GM12878 (cell line): ENCODE results near the gene KIF21A.

ENCODE experiments used
- BHLHE40 ChIP-seq, 2 experiments: fragments of 450-650 bp in 1 of 2; IDR thresholded peaks; 2 replicates each; pipeline ENCODE4 v1.6.1; 2011 to 2017; ENCODE audit warnings: low read depth in 2 of 2, borderline replicate concordance in 1 of 2, improper control_type of control experiment in 1 of 2, low read length in 1 of 2, mild to moderate bottlenecking in 1 of 2
- BMI1 ChIP-seq: fragments of 450-650 bp; IDR thresholded peaks from 2 replicates; pipeline ENCODE4 v1.6.1; 2016; ENCODE audit warnings: mild to moderate bottlenecking, moderate library complexity, borderline replicate concordance
- E4F1 ChIP-seq: fragments of 450-650 bp; IDR thresholded peaks from 2 replicates; pipeline ENCODE4 v1.6.1; 2018; ENCODE audit warnings: borderline replicate concordance, mild to moderate bottlenecking; ENCODE audit not compliant: partially characterized antibody
- FOXM1 ChIP-seq: IDR thresholded peaks from 2 replicates; pipeline ENCODE4 v1.6.1; 2012; ENCODE audit warnings: low read depth, mild to moderate bottlenecking, inconsistent platforms, low read length, moderate library complexity
- MYC ChIP-seq: IDR thresholded peaks from 2 replicates; pipeline ENCODE4 v1.6.1; 2011; ENCODE audit warnings: mild to moderate bottlenecking, low read length, moderate library complexity, inconsistent platforms; ENCODE audit not compliant: insufficient read depth, insufficient replicate concordance, insufficient read length, severe bottlenecking
- POLR2A ChIP-seq: IDR thresholded peaks from 2 replicates; pipeline ENCODE4 v1.6.1; 2011; ENCODE audit warnings: low read depth, mild to moderate bottlenecking, low read length
- SIN3A ChIP-seq: IDR thresholded peaks from 2 replicates; pipeline ENCODE4 v1.6.1; 2012; ENCODE audit warnings: low read depth, low read length, improper control_type of control experiment
- TBL1XR1 ChIP-seq: IDR thresholded peaks from 2 replicates; pipeline ENCODE4 v1.6.1; 2012; ENCODE audit warnings: low read depth, low read length, improper control_type of control experiment
- YY1 ChIP-seq: IDR thresholded peaks from 2 replicates; pipeline ENCODE4 v1.6.1; 2011; ENCODE audit warnings: low read depth, mild to moderate bottlenecking, low read length
- TF ChIP-seq, protein P1 (sequence below): IDR thresholded peaks from 2 replicates; pipeline ENCODE4 v1.6.1; 2011; ENCODE audit warnings: borderline replicate concordance, low read depth, mild to moderate bottlenecking, moderate library complexity, mixed read lengths, low read length; ENCODE audit not compliant: insufficient read depth; ENCODE audit errors: extremely low read length
- TF ChIP-seq, protein P2 (sequence below), 3 experiments: IDR thresholded peaks in 2 of 3; conservative IDR thresholded peaks in 1 of 3; 2 replicates each; pipeline ENCODE4 v1.5.1; 2011; ENCODE audit warnings: low read depth in 3 of 3, low read length in 3 of 3, mild to moderate bottlenecking in 3 of 3, control low read depth in 2 of 3, moderate library complexity in 2 of 3, inconsistent platforms in 1 of 3, mixed read lengths in 1 of 3; ENCODE audit not compliant: control insufficient read depth in 2 of 3, insufficient read depth in 1 of 3; ENCODE audit errors: extremely low read depth in 1 of 3
- TF ChIP-seq, protein P3 (sequence below): IDR thresholded peaks from 2 replicates; pipeline ENCODE4 v1.6.1; 2011; ENCODE audit warnings: low read depth, low read length, improper control_type of control experiment, borderline replicate concordance

DNA sequence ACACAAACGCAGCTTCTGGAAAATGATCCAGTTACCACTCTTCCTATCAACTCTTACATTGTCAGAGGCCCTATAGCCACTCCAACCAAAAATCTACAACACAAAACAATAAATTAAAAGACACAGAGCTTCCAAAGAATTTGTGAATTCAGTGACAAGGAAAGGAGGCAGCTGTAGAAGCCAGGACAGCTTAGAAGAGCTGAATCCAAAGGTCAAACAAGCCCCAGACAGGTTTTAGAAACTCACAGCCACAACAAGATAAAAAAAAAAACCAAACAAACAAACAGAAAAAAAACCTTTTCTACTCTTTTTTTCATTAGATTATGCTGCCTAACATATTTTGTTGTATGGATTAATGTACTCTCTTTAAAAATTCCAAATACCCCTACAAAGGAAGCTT, 94.4 kb downstream of the KIF21A start:
- TF ChIP-seq, protein P1, sequence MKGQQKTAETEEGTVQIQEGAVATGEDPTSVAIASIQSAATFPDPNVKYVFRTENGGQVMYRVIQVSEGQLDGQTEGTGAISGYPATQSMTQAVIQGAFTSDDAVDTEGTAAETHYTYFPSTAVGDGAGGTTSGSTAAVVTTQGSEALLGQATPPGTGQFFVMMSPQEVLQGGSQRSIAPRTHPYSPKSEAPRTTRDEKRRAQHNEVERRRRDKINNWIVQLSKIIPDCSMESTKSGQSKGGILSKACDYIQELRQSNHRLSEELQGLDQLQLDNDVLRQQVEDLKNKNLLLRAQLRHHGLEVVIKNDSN: no peak
- TF ChIP-seq TBL1XR1 (no peak), MYC (no peak), YY1 (no peak), BHLHE40 (IDR thresholded peaks at IDR 0.05; ENCODE audit: borderline replicate concordance in 1 of 2, low read depth in 2 of 2, low read length in 1 of 2) (no peak), SIN3A (no peak), FOXM1 (no peak), POLR2A (no peak), E4F1 (no peak), BMI1 (no peak)
- TF ChIP-seq, protein P2, sequence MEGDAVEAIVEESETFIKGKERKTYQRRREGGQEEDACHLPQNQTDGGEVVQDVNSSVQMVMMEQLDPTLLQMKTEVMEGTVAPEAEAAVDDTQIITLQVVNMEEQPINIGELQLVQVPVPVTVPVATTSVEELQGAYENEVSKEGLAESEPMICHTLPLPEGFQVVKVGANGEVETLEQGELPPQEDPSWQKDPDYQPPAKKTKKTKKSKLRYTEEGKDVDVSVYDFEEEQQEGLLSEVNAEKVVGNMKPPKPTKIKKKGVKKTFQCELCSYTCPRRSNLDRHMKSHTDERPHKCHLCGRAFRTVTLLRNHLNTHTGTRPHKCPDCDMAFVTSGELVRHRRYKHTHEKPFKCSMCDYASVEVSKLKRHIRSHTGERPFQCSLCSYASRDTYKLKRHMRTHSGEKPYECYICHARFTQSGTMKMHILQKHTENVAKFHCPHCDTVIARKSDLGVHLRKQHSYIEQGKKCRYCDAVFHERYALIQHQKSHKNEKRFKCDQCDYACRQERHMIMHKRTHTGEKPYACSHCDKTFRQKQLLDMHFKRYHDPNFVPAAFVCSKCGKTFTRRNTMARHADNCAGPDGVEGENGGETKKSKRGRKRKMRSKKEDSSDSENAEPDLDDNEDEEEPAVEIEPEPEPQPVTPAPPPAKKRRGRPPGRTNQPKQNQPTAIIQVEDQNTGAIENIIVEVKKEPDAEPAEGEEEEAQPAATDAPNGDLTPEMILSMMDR (IDR thresholded peaks at IDR 0.05 in 2 of 3, conservative IDR thresholded peaks at IDR 0.05 in 1 of 3; ENCODE audit: control insufficient read depth in 2 of 3, extremely low read depth in 1 of 3, insufficient read depth in 1 of 3, low read depth in 3 of 3, low read length in 3 of 3): no peak
- TF ChIP-seq, protein P3, sequence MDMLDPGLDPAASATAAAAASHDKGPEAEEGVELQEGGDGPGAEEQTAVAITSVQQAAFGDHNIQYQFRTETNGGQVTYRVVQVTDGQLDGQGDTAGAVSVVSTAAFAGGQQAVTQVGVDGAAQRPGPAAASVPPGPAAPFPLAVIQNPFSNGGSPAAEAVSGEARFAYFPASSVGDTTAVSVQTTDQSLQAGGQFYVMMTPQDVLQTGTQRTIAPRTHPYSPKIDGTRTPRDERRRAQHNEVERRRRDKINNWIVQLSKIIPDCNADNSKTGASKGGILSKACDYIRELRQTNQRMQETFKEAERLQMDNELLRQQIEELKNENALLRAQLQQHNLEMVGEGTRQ: no peak
